K562 (cell line): ENCODE results near the gene ADM2. TPM values are rescaled to one million over a fixed set of nuclear protein-coding genes. Genes with fewer than 3 reads are reported as not detected.

ENCODE experiments used
- HDAC8 ChIP-seq: fragments of 450-650 bp; IDR thresholded peaks from 2 replicates; pipeline ENCODE4 v1.6.1; 2016; ENCODE audit warnings: mild to moderate bottlenecking, missing genetic modification characterization, moderate library complexity, missing compliant biosample characterization
- HMGXB4 ChIP-seq: sonication (generic); formaldehyde crosslinking; IDR thresholded peaks from 2 replicates; pipeline ENCODE4 v1.8.1; 2023; ENCODE audit warnings: mild to moderate bottlenecking, missing genetic modification reagents
- YY1 ChIP-seq, 3 experiments: IDR thresholded peaks; 2 replicates each; pipeline ENCODE4 v1.6.1; 2011; ENCODE audit warnings: low read length in 2 of 3, mild to moderate bottlenecking in 2 of 3, moderate library complexity in 2 of 3, borderline replicate concordance in 1 of 3, control low read depth in 1 of 3, low read depth in 1 of 3; ENCODE audit not compliant: insufficient read depth in 3 of 3, insufficient replicate concordance in 2 of 3, control insufficient read depth in 1 of 3, insufficient read length in 1 of 3; ENCODE audit errors: extremely low read depth in 1 of 3
- polyA plus RNA-seq, 8 experiments: library from polyadenylated mRNA; depleted of rRNA in 4 of 8; stranded (reverse) in 5 of 8; unstranded in 3 of 8; fragments of >200 nt; fragmentation: Nextera tagmentation in 2 of 8; fragmentation: Illumina TruSeq in 1 of 8; extraction: Ambion mirVana in 2 of 8; extraction: Trizol in 1 of 8; gene quantifications; 2 replicates each; pipeline versions ENCODE4 v1.2.1 to v1.2.3, GENCODE V29; 2011 to 2014; ENCODE audit warnings: inconsistent platforms in 1 of 8, missing spikeins in 1 of 8
- total RNA-seq, 7 experiments: library from RNA; depleted of rRNA in 6 of 7; stranded (reverse); fragments of >200 nt in 6 of 7; fragmentation: Illumina TruSeq in 2 of 7; extraction: Trizol in 2 of 7; gene quantifications; 2 replicates each; pipeline versions ENCODE4 v1.2.1 to v1.2.3, GENCODE V29; 2011 to 2021; ENCODE audit warnings: low replicate concordance in 1 of 7

ADM2 gene
- total and polyA plus RNA-seq, 9 of the 15 experiments (the other 6 are each of a cell fraction or from before 2014, with no cell fraction given): 0.11 to 5.1 (median 0.38) TPM

GRCh38 chr22:50526108-50526833 is 44.9 kb downstream of the ADM2 start (continued):
- TF ChIP-seq YY1 (IDR thresholded peaks at IDR 0.05; ENCODE audit: borderline replicate concordance in 1 of 3, control insufficient read depth in 1 of 3, extremely low read depth in 1 of 3, insufficient read depth in 3 of 3, insufficient read length in 1 of 3, insufficient replicate concordance in 2 of 3, low read depth in 1 of 3, low read length in 2 of 3): peak in 2 of 3 experiments; percentile 35 to 39
- TF ChIP-seq HMGXB4 (CRISPR knock-in tag): peak; percentile 58; the same call in 1 of the 2 replicates
- peak; percentile 52; the same call in 1 of the 2 replicates for TF ChIP-seq HDAC8 (tag)
